ENCODE data around the gene LASP1.

DNA sequence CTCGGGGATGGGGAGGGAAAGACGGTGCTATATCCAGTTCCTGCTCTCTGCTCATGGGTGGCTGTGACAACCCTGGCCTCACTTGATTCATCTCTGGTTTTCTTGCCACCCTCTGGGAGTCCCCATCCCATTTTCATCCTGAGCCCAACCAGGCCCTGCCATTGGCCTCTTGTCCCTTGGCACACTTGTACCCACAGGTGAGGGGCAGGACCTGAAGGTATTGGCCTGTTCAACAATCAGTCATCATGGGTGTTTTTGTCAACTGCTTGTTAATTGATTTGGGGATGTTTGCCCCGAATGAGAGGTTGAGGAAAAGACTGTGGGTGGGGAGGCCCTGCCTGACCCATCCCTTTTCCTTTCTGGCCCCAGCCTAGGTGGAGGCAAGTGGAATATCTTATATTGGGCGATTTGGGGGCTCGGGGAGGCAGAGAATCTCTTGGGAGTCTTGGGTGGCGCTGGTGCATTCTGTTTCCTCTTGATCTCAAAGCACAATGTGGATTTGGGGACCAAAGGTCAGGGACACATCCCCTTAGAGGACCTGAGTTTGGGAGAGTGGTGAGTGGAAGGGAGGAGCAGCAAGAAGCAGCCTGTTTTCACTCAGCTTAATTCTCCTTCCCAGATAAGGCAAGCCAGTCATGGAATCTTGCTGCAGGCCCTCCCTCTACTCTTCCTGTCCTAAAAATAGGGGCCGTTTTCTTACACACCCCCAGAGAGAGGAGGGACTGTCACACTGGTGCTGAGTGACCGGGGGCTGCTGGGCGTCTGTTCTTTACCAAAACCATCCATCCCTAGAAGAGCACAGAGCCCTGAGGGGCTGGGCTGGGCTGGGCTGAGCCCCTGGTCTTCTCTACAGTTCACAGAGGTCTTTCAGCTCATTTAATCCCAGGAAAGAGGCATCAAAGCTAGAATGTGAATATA is 50.8 kb downstream of the LASP1 start:
- TF ChIP-seq, protein P1, sequence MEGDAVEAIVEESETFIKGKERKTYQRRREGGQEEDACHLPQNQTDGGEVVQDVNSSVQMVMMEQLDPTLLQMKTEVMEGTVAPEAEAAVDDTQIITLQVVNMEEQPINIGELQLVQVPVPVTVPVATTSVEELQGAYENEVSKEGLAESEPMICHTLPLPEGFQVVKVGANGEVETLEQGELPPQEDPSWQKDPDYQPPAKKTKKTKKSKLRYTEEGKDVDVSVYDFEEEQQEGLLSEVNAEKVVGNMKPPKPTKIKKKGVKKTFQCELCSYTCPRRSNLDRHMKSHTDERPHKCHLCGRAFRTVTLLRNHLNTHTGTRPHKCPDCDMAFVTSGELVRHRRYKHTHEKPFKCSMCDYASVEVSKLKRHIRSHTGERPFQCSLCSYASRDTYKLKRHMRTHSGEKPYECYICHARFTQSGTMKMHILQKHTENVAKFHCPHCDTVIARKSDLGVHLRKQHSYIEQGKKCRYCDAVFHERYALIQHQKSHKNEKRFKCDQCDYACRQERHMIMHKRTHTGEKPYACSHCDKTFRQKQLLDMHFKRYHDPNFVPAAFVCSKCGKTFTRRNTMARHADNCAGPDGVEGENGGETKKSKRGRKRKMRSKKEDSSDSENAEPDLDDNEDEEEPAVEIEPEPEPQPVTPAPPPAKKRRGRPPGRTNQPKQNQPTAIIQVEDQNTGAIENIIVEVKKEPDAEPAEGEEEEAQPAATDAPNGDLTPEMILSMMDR (conservative IDR thresholded peaks at IDR 0.05; ENCODE audit: low read depth, low read length) = no peak
- TF ChIP-seq EZH2 (IDR thresholded peaks at IDR 0.05; ENCODE audit: low read length, unreplicated experiment) = no peak
- no peak for TF ChIP-seq EZH2phosphoT487 (IDR thresholded peaks at IDR 0.05; ENCODE audit: borderline replicate concordance, low read length)
